HG02678 (cell line): Measurements from ENCODE around the gene CTTNBP2NL.

Experiments used
- ATAC-seq: cut with Tn5 transposase; IDR thresholded peaks from one replicate; pipeline ENCODE4 v1.9.1; 2021; ENCODE audit warnings: mild to moderate bottlenecking, moderate library complexity; ENCODE audit not compliant: unreplicated experiment

CTTNBP2NL gene

DNA sequence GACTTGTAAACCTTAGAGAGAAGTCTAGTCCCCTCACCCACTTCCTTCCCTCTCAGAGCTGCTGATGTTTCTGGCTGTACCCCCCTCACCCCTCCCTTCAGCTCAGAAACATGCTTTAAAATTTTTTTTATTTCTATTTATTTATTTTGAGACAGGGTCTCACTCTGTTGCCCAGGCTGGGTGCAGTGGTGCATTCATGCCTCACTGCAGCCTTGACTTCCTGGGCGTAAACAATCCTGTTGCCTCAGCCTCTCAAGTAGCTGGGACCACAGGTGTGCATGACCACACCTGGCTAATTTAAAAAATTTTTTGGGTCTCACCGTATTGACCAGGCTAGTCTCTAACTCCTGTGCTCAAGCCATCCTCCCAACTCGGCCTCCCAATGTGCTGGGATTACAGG, 109.9 kb downstream of the CTTNBP2NL start:
- ATAC-seq = no peak

GRCh38 chr1:112506306-112506705, 110.3 kb downstream of the CTTNBP2NL start:
- ATAC-seq = no peak

DNA sequence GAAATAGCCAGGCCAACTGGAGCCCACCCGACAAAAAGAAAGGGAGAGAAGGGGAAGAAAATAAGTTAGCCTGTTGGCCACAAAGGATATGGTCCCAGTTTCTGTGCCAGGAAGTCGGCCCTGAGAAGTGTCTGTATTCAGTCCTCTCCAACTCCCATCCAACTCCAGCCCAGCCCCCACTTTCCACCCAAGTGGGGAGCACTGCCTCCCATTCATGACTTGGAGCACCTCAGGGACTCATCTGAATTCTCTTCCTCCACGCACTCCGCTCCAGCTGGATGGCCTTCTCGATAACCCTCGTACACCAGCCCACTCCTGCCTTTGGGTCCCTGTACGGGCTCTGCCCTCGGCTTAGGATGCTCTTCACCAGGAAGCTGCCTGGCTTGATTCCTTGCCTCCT, 110.7 kb downstream of the CTTNBP2NL start:
- ATAC-seq = no peak

GRCh38 chr1:112507336-112507735, 111.3 kb downstream of the CTTNBP2NL start:
- no peak for ATAC-seq

DNA sequence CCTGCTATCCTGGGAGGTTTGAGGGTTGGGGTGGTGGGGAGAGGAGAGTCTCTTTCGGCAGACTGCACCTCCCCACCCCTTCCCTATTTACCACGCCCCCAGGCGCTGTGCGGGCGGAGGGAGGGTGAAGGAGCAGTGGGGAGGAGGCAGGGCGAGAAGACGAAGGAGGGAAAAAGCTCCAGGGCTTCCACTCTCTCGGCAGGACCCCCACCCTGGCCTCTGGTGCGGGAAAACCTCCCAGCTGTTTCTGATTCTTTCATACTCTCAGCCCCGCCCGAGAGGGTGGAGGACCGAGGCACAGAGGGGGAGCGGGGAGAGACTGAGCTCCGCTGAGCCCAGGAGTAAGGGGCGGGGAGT, 111.9 kb downstream of the CTTNBP2NL start:
- no peak for ATAC-seq

DNA sequence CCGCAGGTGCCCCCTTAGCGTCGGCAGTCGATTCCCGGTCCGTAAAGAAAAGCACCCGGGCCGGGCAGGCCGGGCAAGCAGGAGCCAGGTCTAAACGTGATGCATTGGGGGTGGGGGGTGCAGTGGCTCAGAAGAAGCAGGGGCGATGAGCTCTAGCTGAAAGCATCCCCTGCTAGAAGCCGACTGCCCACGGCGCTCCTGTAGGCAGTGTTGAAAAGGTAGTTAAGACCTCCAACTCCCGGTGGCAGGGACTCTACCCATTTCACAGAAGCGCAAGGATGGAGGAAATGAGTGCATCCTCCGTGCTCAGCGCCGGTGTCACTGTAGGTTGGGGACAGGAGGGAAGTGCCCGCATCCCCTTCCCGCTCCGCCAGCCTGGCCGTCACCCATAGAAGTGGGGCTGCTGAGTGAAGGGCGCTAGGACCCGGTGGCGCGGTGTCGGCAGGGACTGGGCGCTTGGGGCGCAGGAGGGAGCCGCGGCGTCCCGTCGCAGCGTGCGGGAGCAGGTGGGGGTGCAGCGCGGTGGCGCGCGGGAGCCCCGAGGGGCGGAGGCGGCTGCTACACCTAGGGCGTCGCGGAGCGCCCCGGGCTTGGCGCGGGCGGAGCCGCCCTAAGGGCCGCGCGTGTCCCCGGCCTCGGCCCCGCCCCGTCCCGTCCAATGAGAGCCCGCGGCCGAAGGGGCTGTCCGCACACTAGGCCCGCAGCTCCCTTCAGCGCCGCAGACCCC, 112.4 kb downstream of the CTTNBP2NL start, which contains the start of gene WNT2B:
Gene WNT2B (plus strand): TSS at position 688 of the 727 bp plus-strand sequence. CDS start 298 bp downstream, outside the sequence.
- ATAC-seq = peak; percentile 50

GRCh38 chr1:112509005-112509659, 113.1 kb downstream of the CTTNBP2NL start:
- peak; percentile 24 for ATAC-seq

DNA sequence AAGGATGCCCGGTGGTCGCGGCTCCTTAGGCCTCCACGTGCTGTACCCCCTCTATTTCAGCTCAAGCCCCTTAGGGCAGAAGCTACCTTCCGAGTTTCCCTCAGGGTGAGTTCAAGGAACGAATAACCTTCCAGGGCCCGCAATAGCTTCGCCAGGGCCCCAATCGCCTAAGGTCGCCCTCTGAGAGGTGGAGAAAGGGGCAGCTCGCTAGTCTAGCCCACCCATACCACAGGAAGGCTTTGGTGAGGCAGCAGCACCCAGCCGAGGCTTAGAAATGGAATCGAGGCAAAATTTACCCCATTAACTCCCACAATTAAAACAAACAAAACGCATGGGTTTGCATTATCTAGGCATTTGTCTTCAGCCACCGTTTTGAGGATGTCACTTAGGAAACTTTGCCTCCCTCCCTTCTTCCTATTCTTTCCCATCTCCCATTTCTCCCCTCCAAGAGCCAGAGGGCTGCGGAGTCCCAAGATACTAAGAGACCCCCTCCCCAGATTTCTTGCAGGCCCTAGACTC, 113.7 kb downstream of the CTTNBP2NL start:
- no peak for ATAC-seq

DNA sequence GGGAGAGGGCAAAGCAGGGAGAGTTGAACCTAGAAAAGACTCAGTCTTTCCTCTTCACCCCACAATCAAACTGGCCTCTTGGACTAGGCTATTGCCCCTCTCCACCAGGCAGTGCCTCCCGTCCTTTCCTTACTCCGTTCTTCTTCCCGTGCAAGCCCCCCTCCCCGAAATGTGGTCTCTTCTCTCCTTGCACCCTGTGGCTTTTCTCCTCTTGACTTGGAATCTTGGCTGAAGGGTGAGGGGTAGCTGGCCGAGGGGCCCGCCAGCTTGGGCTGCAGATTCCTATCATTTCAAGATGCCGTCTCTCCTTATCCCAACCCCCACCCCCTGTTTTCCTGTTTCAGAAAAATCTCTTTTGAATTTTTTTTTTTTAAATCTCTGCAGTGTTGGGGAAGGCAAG, 114.3 kb downstream of the CTTNBP2NL start:
- ATAC-seq = no peak
